Measurements from ENCODE around the gene ANKRD18A. TPM values are rescaled to one million over a fixed set of nuclear protein-coding genes. Genes with fewer than 3 reads are reported as not detected.

Gene ANKRD18A
- polyA plus RNA-seq, 1 donor from 2014 or later = 0.45 TPM

GRCh38 chr9:38639577-38639940, 19.2 kb upstream of the ANKRD18A start:
- H2AFZ ChIP-seq (ENCODE audit: low read depth, low read length) = no peak overlapping the region
- no peaks in the 10 kb centered on the region for H3K27me3 ChIP-seq (ENCODE audit: insufficient read depth, low read depth, low read length)
- H3F3A ChIP-seq (ENCODE audit: insufficient read depth, low read length, poor library complexity, severe bottlenecking) = no peaks in the 10 kb centered on the region
- no peaks in the 10 kb centered on the region for H4K20me1 ChIP-seq (ENCODE audit: insufficient read depth)
- H3K79me2 ChIP-seq (replicated peaks; ENCODE audit: insufficient read depth, low read length) = no peaks in the 10 kb centered on the region
- no peak overlapping the region for H3K27ac ChIP-seq (ENCODE audit: low read length)
- H3K9ac ChIP-seq (ENCODE audit: low read length) = no peak overlapping the region
- H3K36me3 ChIP-seq (ENCODE audit: insufficient read depth, low read length) = no peaks in the 10 kb centered on the region
- no peak for TF ChIP-seq RAD21 (conservative IDR thresholded peaks at IDR 0.05)
- TF ChIP-seq SMC3 (conservative IDR thresholded peaks at IDR 0.05; ENCODE audit: poor library complexity) = no peak
- no peak for TF ChIP-seq EP300 (conservative IDR thresholded peaks at IDR 0.05; ENCODE audit: poor library complexity, severe bottlenecking)
- TF ChIP-seq REST (IDR thresholded peaks at IDR 0.05; ENCODE audit: borderline replicate concordance) = no peak
- no peak for TF ChIP-seq POLR2AphosphoS5 (IDR thresholded peaks at IDR 0.05)
- TF ChIP-seq MXI1 (conservative IDR thresholded peaks at IDR 0.05; ENCODE audit: poor library complexity, severe bottlenecking) = no peak
- no peak for TF ChIP-seq TAF1 (IDR thresholded peaks at IDR 0.05; ENCODE audit: low read depth)
- TF ChIP-seq CTCF (IDR thresholded peaks at IDR 0.05; ENCODE audit: poor library complexity, severe bottlenecking) = no peak
- no peak for TF ChIP-seq EZH2 (IDR thresholded peaks at IDR 0.05; ENCODE audit: borderline replicate concordance, insufficient read depth, low read length, poor library complexity, severe bottlenecking)
- H3K9me2 ChIP-seq (ENCODE audit: insufficient read depth, low read length) = no peaks in the 10 kb centered on the region
- H3K4me3 ChIP-seq (ENCODE audit: low read length) = no peak overlapping the region
- H3K9me3 ChIP-seq (ENCODE audit: low read length) = no peaks in the 10 kb centered on the region
- no peak overlapping the region for H3K4me2 ChIP-seq (ENCODE audit: low read length)

GRCh38 chr9:38638881-38639576, 18.6 kb upstream of the ANKRD18A start:
- no peak overlapping the region for H3K4me2 ChIP-seq (ENCODE audit: low read length)
- H4K20me1 ChIP-seq (ENCODE audit: insufficient read depth) = no peaks in the 10 kb centered on the region
- no peaks in the 10 kb centered on the region for H3K27me3 ChIP-seq (ENCODE audit: insufficient read depth, low read depth, low read length)
- H3K9me3 ChIP-seq (ENCODE audit: low read length) = no peaks in the 10 kb centered on the region
- TF ChIP-seq TAF1 (IDR thresholded peaks at IDR 0.05; ENCODE audit: low read depth) = no peak
- TF ChIP-seq SMC3 (conservative IDR thresholded peaks at IDR 0.05; ENCODE audit: poor library complexity) = no peak
- no peak for TF ChIP-seq EZH2 (IDR thresholded peaks at IDR 0.05; ENCODE audit: borderline replicate concordance, insufficient read depth, low read length, poor library complexity, severe bottlenecking)
- TF ChIP-seq MXI1 (conservative IDR thresholded peaks at IDR 0.05; ENCODE audit: poor library complexity, severe bottlenecking) = no peak
- no peak for TF ChIP-seq EP300 (conservative IDR thresholded peaks at IDR 0.05; ENCODE audit: poor library complexity, severe bottlenecking)
- TF ChIP-seq REST (IDR thresholded peaks at IDR 0.05; ENCODE audit: borderline replicate concordance) = no peak
- TF ChIP-seq RAD21 (conservative IDR thresholded peaks at IDR 0.05) = no peak
- no peak for TF ChIP-seq CTCF (IDR thresholded peaks at IDR 0.05; ENCODE audit: poor library complexity, severe bottlenecking)
- TF ChIP-seq POLR2AphosphoS5 (IDR thresholded peaks at IDR 0.05) = no peak
- H3K79me2 ChIP-seq (replicated peaks; ENCODE audit: insufficient read depth, low read length) = no peaks in the 10 kb centered on the region
- no peaks in the 10 kb centered on the region for H3K36me3 ChIP-seq (ENCODE audit: insufficient read depth, low read length)
- H3K9ac ChIP-seq (ENCODE audit: low read length) = no peak overlapping the region
- H3K4me3 ChIP-seq (ENCODE audit: low read length) = no peak overlapping the region
- no peak overlapping the region for H3K27ac ChIP-seq (ENCODE audit: low read length)
- H3K9me2 ChIP-seq (ENCODE audit: insufficient read depth, low read length) = no peaks in the 10 kb centered on the region
- no peaks in the 10 kb centered on the region for H3F3A ChIP-seq (ENCODE audit: insufficient read depth, low read length, poor library complexity, severe bottlenecking)
- H2AFZ ChIP-seq (ENCODE audit: low read depth, low read length) = no peak overlapping the region

Data from neural cell (in vitro differentiated cells).